Calu3 (cell line): ENCODE results near the gene HPN. TPM values are rescaled to one million over a fixed set of nuclear protein-coding genes. Genes with fewer than 3 reads are reported as not detected.

ENCODE experiments used
- BruUV-seq: library from RNA; stranded (reverse); fragments of 400-500 nt; replicated peaks from 2 replicates; lab custom pipeline; 2021; lab: Mats Ljungman, UMichigan
- CTCF ChIA-PET: fragments of 300-600 bp; sonication (Branson Sonifier 250); formaldehyde crosslinking; loops from one replicate; lab custom pipeline; 2022; ENCODE audit warnings: antibody characterized with exemption; lab: Charles Lee
- DNase-seq: peaks from one replicate; pipeline ENCODE4 v3.0.0; 2022
- H3K27ac Mint-ChIP-seq: one replicate; pipeline ENCODE4 v1.8.0; 2022; ENCODE audit warnings: mixed read lengths; ENCODE audit not compliant: unreplicated experiment
- H3K27me3 Mint-ChIP-seq: one replicate; pipeline ENCODE4 v1.8.0; 2022; ENCODE audit warnings: mixed read lengths; ENCODE audit not compliant: unreplicated experiment
- H3K36me3 Mint-ChIP-seq: one replicate; pipeline ENCODE4 v1.8.0; 2022; ENCODE audit warnings: mild to moderate bottlenecking, moderate library complexity, mixed read lengths; ENCODE audit not compliant: insufficient read depth, unreplicated experiment
- H3K4me1 Mint-ChIP-seq: one replicate; pipeline ENCODE4 v1.8.0; 2022; ENCODE audit warnings: mild to moderate bottlenecking, low read depth, mixed read lengths; ENCODE audit not compliant: unreplicated experiment
- H3K4me3 Mint-ChIP-seq: one replicate; pipeline ENCODE4 v1.8.0; 2022; ENCODE audit warnings: mild to moderate bottlenecking, low read depth, moderate library complexity, mixed read lengths; ENCODE audit not compliant: unreplicated experiment
- H3K9me3 Mint-ChIP-seq: one replicate; pipeline ENCODE4 v1.8.0; 2022; ENCODE audit warnings: low read depth, mixed read lengths; ENCODE audit not compliant: unreplicated experiment
- CTCF ChIP-seq: fragments of 200-600 bp; IDR thresholded peaks from one replicate; pipeline ENCODE4 v1.8.0; 2022; ENCODE audit warnings: antibody characterized with exemption; ENCODE audit not compliant: unreplicated experiment
- intact Hi-C: fragments of 100-400 bp; cut with micrococcal nuclease; formaldehyde crosslinking; loops from one replicate; pipeline ENCODE4 v1.10.0; 2022; ENCODE audit not compliant: unreplicated experiment
- total RNA-seq: library from RNA; stranded (reverse); gene quantifications from 2 replicates; pipeline ENCODE4 v1.2.3, GENCODE V29; 2022

The HPN gene
- total RNA-seq, 1 experiment from 2014 or later, result 1.4 TPM

- Mint-ChIP-seq H3K36me3 (peaks cover 71% of the 10 kb centered on the region), H3K27ac (no peak overlapping the region), H3K27me3 (no peaks in the 10 kb centered on the region), H3K4me1 (no peaks in the 10 kb centered on the region), H3K4me3 (no peak overlapping the region), H3K9me3 (no peaks in the 10 kb centered on the region)
- CTCF ChIA-PET, result interaction anchor here (0.7 to 1.1 kb wide), 2 partner anchors 119 to 488 kb away, joined by 3 read pairs; no protein-coding TSS in a partner anchor
- BruUV-seq, result no TSS peak
- TF ChIP-seq CTCF, result no peak
- intact Hi-C loops, result no loop called here
- DNase-seq, result no peak
Measured at GRCh38 chr19:35021596-35021995, 19.9 kb upstream of the HPN start.

GRCh38 chr19:35022460-35022859, 19.1 kb upstream of the HPN start:
- no peak for TF ChIP-seq CTCF

GRCh38 chr19:35023428-35023827, 18.1 kb upstream of the HPN start:
- intact Hi-C loops, result no loop called here
- no TSS peak for BruUV-seq
- no peak overlapping the region for H3K27ac Mint-ChIP-seq

More at GRCh38 chr19:35022460-35022859, 19.1 kb upstream of the HPN start:
- no peak overlapping the region for H3K4me3 Mint-ChIP-seq
- no peaks in the 10 kb centered on the region for H3K4me1 Mint-ChIP-seq
- H3K36me3 Mint-ChIP-seq, result peaks cover 70% of the 10 kb centered on the region
- H3K27me3 Mint-ChIP-seq, result no peaks in the 10 kb centered on the region
- no TSS peak for BruUV-seq
- H3K27ac Mint-ChIP-seq, result peak overlapping the region; percentile 29
- no peak for DNase-seq
- CTCF ChIA-PET, result no interaction called here
- intact Hi-C loops, result no loop called here
- H3K9me3 Mint-ChIP-seq, result no peaks in the 10 kb centered on the region

GRCh38 chr19:35024095-35024494, 17.4 kb upstream of the HPN start:
- DNase-seq, result no peak
- CTCF ChIA-PET, result no interaction called here
- no TSS peak for BruUV-seq
- intact Hi-C loops, result no loop called here
- Mint-ChIP-seq H3K27me3 (no peaks in the 10 kb centered on the region), H3K4me3 (no peak overlapping the region), H3K36me3 (peaks cover 66% of the 10 kb centered on the region), H3K27ac (no peak overlapping the region), H3K4me1 (no peaks in the 10 kb centered on the region), H3K9me3 (no peaks in the 10 kb centered on the region)
- TF ChIP-seq CTCF, result no peak

More at GRCh38 chr19:35023428-35023827, 18.1 kb upstream of the HPN start:
- CTCF ChIA-PET, result no interaction called here
- Mint-ChIP-seq H3K27me3 (no peaks in the 10 kb centered on the region), H3K4me1 (no peaks in the 10 kb centered on the region), H3K9me3 (no peaks in the 10 kb centered on the region), H3K36me3 (peaks cover 70% of the 10 kb centered on the region), H3K4me3 (no peak overlapping the region)
- DNase-seq, result no peak
- no peak for TF ChIP-seq CTCF
